Testis (tissue), 2 donors: ENCODE data around the gene C19orf81.
"Not testable (repeated sequence)": the region's sequence is repeated elsewhere in the genome, so short reads cannot be mapped to it uniquely, and the experiment has no call there.

Experiments used
- POLR2A ChIP-seq: fragments of 450-650 bp; IDR thresholded peaks from one replicate; pipeline ENCODE4 v1.6.1; 2017; ENCODE audit warnings: antibody characterized with exemption, mild to moderate bottlenecking, moderate library complexity
- TF ChIP-seq, protein P1 (sequence below), 3 experiments: fragments of 450-650 bp in 2 of 3; fragments of 200-600 bp in 1 of 3; sonication (generic) in 1 of 3; IDR thresholded peaks; one replicate each; pipeline ENCODE4 v1.5.1; 2016 to 2019; ENCODE audit warnings: antibody characterized with exemption in 3 of 3, mild to moderate bottlenecking in 2 of 3, moderate library complexity in 1 of 3

DNA sequence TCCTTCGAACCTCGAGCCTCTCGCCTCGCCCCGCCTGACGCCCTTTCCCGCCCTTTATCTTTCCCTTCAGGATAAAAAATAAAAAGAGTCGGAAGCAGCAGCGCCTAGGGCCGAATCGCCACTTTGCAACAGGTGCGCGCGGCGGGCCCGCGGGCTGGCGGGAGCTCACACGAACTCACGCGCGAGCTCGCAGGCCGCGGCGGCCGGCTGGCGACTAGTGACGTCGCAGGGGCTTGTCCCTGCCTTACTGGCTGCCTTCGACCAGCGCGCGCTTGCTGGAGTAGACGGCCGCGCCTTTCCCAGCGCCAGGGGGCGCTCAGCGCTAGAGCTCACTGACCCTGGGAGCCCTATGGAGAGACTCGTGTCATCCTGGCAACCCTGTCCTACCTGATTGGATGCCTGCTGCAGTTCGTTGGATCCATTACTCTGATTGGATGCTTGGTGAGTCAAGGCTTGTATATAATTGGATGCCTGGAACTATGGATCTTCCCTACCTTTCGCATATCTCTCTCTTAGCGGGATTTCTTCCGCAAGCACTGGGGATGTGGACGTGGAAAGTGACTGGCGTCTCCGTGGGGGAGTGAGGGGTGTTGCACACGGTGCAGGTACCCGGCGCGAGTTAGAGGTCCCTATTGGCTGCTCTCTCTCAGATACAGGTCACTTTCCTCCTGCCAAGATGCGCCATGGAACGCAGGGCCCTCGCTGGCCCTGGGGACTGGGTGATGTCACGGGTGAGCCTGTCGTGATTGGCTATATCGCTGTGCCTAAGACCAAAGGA, 43.0 kb upstream of the C19orf81 start:
- TF ChIP-seq, protein P1, sequence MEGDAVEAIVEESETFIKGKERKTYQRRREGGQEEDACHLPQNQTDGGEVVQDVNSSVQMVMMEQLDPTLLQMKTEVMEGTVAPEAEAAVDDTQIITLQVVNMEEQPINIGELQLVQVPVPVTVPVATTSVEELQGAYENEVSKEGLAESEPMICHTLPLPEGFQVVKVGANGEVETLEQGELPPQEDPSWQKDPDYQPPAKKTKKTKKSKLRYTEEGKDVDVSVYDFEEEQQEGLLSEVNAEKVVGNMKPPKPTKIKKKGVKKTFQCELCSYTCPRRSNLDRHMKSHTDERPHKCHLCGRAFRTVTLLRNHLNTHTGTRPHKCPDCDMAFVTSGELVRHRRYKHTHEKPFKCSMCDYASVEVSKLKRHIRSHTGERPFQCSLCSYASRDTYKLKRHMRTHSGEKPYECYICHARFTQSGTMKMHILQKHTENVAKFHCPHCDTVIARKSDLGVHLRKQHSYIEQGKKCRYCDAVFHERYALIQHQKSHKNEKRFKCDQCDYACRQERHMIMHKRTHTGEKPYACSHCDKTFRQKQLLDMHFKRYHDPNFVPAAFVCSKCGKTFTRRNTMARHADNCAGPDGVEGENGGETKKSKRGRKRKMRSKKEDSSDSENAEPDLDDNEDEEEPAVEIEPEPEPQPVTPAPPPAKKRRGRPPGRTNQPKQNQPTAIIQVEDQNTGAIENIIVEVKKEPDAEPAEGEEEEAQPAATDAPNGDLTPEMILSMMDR (IDR thresholded peaks at IDR 0.05), result peak in 1 of 3 experiments; percentile 21
- not testable (repeated sequence) for TF ChIP-seq POLR2A
